Measurements from ENCODE around the gene CAMK2B.
A peak's percentile ranks its signal among the peaks of the same experiment; 100 is the strongest.

The CAMK2B gene

GRCh38 chr7:44331682-44332081, 6.3 kb upstream of the CAMK2B start:
- no peak for DNase-seq
- intact Hi-C loops (cut with DNase I): no loop called here

GRCh38 chr7:44330331-44330730, 4.9 kb upstream of the CAMK2B start:
- intact Hi-C loops (cut with DNase I): no loop called here
- no peak for DNase-seq

GRCh38 chr7:44329888-44330287, 4.5 kb upstream of the CAMK2B start:
- intact Hi-C loops (cut with DNase I): no loop called here
- DNase-seq: no peak

GRCh38 chr7:44329081-44329480, 3.7 kb upstream of the CAMK2B start:
- intact Hi-C loops (cut with DNase I): no loop called here
- DNase-seq: no peak

- intact Hi-C loops (cut with DNase I): no loop called here
- DNase-seq: no peak
Measured at GRCh38 chr7:44327981-44328380, 2.6 kb upstream of the CAMK2B start.

- no peak for DNase-seq
- intact Hi-C loops (cut with DNase I): no loop called here
Measured at GRCh38 chr7:44326261-44327125, 1.1 kb upstream of the CAMK2B start.

- peak in 2 of 10 donors; percentile 14 to 71 for DNase-seq
- intact Hi-C loops (cut with DNase I): no loop called here
Measured at GRCh38 chr7:44325811-44326241, 432 bp upstream of the CAMK2B start.

- intact Hi-C loops (cut with DNase I): no loop called here
- DNase-seq: peak in 2 of 10 donors; percentile 80 to 88
Measured at GRCh38 chr7:44324481-44325200, 753 bp downstream of the CAMK2B start.

GRCh38 chr7:44324204-44324480, 1.3 kb downstream of the CAMK2B start:
- intact Hi-C loops (cut with DNase I): no loop called here
- peak in 6 of 10 donors; percentile 16 to 90 (median 62) for DNase-seq

- DNase-seq: no peak
- intact Hi-C loops (cut with DNase I): no loop called here
Measured at GRCh38 chr7:44323381-44324203, 1.8 kb downstream of the CAMK2B start.

- intact Hi-C loops (cut with DNase I): no loop called here
- DNase-seq: peak in 3 of 10 donors; percentile 14 to 83 (median 82)
Measured at GRCh38 chr7:44322631-44323363, 2.6 kb downstream of the CAMK2B start.

GRCh38 chr7:44321796-44322195, 3.6 kb downstream of the CAMK2B start:
- intact Hi-C loops (cut with DNase I): no loop called here
- DNase-seq: peak in 1 of 10 donors; percentile 67

- peak in 3 of 10 donors; percentile 15 to 84 (median 82) for DNase-seq
- intact Hi-C loops (cut with DNase I): no loop called here
Measured at GRCh38 chr7:44320794-44321371, 4.5 kb downstream of the CAMK2B start.

GRCh38 chr7:44320141-44320540, 5.3 kb downstream of the CAMK2B start:
- DNase-seq: no peak
- intact Hi-C loops (cut with DNase I): no loop called here

GRCh38 chr7:44318332-44318731, 7.1 kb downstream of the CAMK2B start:
- peak in 1 of 10 donors; percentile 41 for DNase-seq
- intact Hi-C loops (cut with DNase I): no loop called here

- intact Hi-C loops (cut with DNase I): no loop called here
- no peak for DNase-seq
Measured at GRCh38 chr7:44315301-44315903, 10.0 kb downstream of the CAMK2B start.

- intact Hi-C loops (cut with DNase I): no loop called here
- no peak for DNase-seq
Measured at GRCh38 chr7:44313621-44314031, 11.8 kb downstream of the CAMK2B start.

- no peak for DNase-seq
- intact Hi-C loops (cut with DNase I): no loop called here
Measured at GRCh38 chr7:44313016-44313415, 12.4 kb downstream of the CAMK2B start.

Measured in posterior cingulate gyrus (tissue), 11 donors.